Small intestine (tissue), 7 donors: ENCODE results near the gene MICALL2. TPM values are rescaled to one million over a fixed set of nuclear protein-coding genes. Genes with fewer than 3 reads are reported as not detected.

Experiments
- DNase-seq, 2 donors: peaks; one replicate each; pipeline versions ENCODE4 v3.0.0 to v3.0.0-alpha.2; 2013
- FAIRE-seq: peaks from 2 replicates; lab custom pipeline; 2012; peaks lifted over from hg19 to GRCh38; lab: Jason Lieb, UNC
- H3K27ac ChIP-seq, 3 donors: one replicate each; pipeline ENCODE4 v1.5.1; 2013; ENCODE audit warnings: low read length in 2 of 3, mild to moderate bottlenecking in 2 of 3, control low read depth in 1 of 3, inconsistent platforms in 1 of 3, low read depth in 1 of 3, moderate library complexity in 1 of 3
- H3K27me3 ChIP-seq, 3 donors: one replicate each; pipeline ENCODE4 v1.6.1; 2013; ENCODE audit warnings: low read length in 3 of 3, inconsistent platforms in 1 of 3; ENCODE audit not compliant: control insufficient read depth in 3 of 3, insufficient read depth in 3 of 3
- H3K36me3 ChIP-seq, 3 donors: one replicate each; pipeline ENCODE4 v1.6.1; 2013; ENCODE audit warnings: low read length in 3 of 3, inconsistent platforms in 1 of 3, low read depth in 1 of 3, mild to moderate bottlenecking in 1 of 3, moderate library complexity in 1 of 3; ENCODE audit not compliant: control insufficient read depth in 3 of 3, insufficient read depth in 2 of 3
- H3K4me1 ChIP-seq, 3 donors: one replicate each; pipeline ENCODE4 v1.6.1; 2013; ENCODE audit warnings: low read length in 2 of 3, inconsistent platforms in 1 of 3, low read depth in 1 of 3, mild to moderate bottlenecking in 1 of 3, moderate library complexity in 1 of 3; ENCODE audit not compliant: control insufficient read depth in 3 of 3, insufficient read depth in 2 of 3
- H3K4me3 ChIP-seq, 3 donors: one replicate each; pipeline ENCODE4 v1.5.1; 2013; ENCODE audit warnings: low read length in 3 of 3, control low read depth in 1 of 3, inconsistent platforms in 1 of 3, low read depth in 1 of 3, mild to moderate bottlenecking in 1 of 3, moderate library complexity in 1 of 3
- H3K9me3 ChIP-seq, 2 donors: one replicate each; pipeline ENCODE4 v1.6.1; 2013; ENCODE audit warnings: low read depth in 1 of 2, low read length in 1 of 2; ENCODE audit not compliant: control insufficient read depth in 2 of 2, insufficient read depth in 1 of 2
- WGBS, 3 donors: extraction: QIAGEN DNeasy Blood & Tissue Kit; methylation state at CpG; one replicate each; pipeline ENCODE4 v1.1.7; 2013; 5-methylcytosine and 5-hydroxymethylcytosine counted together
- polyA plus RNA-seq, 4 donors: library from polyadenylated mRNA; stranded (reverse) in 3 of 4; unstranded in 1 of 4; fragments of 200-250 nt in 3 of 4; fragments of 120-200 nt in 1 of 4; gene quantifications; one replicate each; pipeline versions ENCODE4 v1.2.1 to v1.2.3, GENCODE V29; 2013
- donor health status: healthy with polysubstance abuse.
- donor health status: control.
- donor health status: control.
- donor health status: Bipolar disorder and iron deficiency.
- donor health status: healthy.

MICALL2 gene
- polyA plus RNA-seq, 4 donors = 67.9 to 533 (median 264) TPM

DNA sequence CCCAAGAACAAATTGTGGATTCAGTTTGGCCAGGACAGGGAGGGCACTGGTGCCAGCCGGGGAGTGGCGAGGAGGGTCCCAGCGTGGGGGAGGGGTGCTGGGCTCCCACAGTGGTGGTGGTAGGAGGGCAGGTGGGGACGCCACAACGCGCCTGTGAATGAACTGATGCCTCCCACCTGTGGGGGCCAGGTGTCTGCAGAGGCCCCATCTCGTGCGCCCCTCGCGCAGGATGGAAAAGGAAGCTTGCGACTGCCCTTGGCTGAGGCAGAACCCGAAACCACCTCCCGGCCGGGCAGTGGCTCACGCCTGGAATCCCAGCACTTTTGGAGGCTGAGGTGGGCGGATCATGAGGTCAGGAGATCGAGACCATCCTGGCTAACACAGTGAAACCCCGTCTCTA is 72.0 kb downstream of the MICALL2 start:
- Histone ChIP-seq H3K27ac (no peak overlapping the region), H3K36me3 (no peaks in the 10 kb centered on the region), H3K4me1 (no peaks in the 10 kb centered on the region), H3K9me3 (peaks cover 0 to 7% of the 10 kb centered on the region in 2 donors), H3K27me3 (peaks cover 6 to 49% (median 14%) of the 10 kb centered on the region in 3 donors), H3K4me3 (no peak overlapping the region)
- WGBS, 3 donors = 78 to 81% (median 81%) methylated on average over 16 to 18 of the region's 18 CpGs
- no peak for FAIRE-seq
- no peak for DNase-seq

DNA sequence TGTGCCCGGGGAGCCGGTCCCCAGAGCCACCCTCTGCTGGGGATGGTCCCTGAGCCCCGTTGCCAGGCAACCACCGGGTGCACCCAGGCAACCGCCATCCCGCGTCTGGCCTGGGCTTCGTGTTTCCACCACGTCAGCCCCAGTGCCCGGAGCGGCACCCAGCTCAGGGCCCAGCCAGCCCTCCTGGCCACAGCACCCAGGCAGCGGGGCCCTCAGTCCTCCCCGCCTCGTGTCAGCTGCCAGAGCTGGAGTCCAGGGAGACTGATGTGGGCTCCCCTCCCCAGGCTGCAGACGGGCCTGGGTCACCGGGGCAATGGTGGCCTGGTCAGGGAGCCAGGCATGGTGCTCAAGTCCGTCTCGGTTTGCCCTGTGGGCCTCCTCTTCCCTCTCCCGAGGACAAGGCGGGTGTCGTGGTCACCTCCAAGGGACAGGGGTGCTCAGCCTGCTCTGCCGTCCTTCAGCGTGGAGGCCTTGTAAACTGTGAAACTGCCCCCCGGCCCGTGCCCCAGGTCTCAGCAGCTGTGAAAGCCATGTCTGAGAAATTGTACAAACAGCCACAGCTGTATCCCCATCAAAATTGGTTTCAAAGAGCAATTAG is 72.5 kb downstream of the MICALL2 start:
- Histone ChIP-seq H3K4me3 (no peak overlapping the region), H3K4me1 (no peaks in the 10 kb centered on the region), H3K9me3 (peaks cover 0 to 4% of the 10 kb centered on the region in 2 donors), H3K36me3 (no peaks in the 10 kb centered on the region), H3K27me3 (peaks cover 6 to 50% (median 11%) of the 10 kb centered on the region in 3 donors), H3K27ac (no peak overlapping the region)
- no peak for FAIRE-seq
- DNase-seq = no peak
- WGBS, 3 donors = 40 to 50% (median 43%) methylated on average over 20 to 25 of the region's 25 CpGs

DNA sequence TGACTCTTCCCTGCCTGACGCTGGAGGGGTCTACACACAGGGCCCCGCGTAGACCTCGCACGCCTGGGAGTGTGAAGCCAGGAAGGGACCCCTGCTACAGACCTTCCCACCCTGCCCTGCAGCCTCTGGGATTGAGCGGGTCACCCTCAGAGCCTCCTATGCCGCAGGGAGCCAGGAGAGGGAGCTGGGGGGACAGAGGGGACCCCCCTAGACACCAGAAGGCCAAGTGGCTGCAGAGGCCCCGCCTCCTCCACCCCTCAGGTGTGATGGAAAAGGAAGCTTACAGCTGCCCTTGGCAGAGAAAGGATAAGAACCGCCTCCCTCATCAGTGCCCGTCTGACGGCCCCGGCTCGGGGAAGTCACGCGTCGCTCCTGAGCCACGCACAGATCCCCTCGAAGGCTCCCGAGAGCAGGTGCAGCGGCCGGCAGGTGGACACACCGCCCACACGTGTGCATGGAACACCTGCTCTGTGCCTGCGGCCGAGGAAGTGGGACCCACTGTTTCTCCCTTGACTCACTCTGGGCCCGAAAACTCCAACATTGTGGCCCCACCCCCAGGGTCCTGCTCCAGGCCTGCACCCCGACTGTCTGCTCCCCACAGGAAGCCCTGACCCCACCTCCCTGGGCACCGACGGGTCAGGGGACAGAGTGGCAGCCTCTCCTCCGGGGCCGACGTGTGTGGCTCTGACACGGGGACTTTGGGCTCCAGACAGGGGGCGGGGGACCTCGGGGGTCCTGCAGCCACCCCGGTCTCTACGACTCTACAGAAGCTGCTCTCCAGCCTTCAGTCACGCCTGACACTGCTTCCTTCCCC is 73.3 kb downstream of the MICALL2 start:
- peaks cover 6 to 54% (median 7%) of the 10 kb centered on the region in 3 donors for H3K27me3 ChIP-seq
- DNase-seq (no peak), FAIRE-seq (no peak)
- H3K36me3 ChIP-seq = no peaks in the 10 kb centered on the region
- H3K4me3 ChIP-seq = no peak overlapping the region
- H3K27ac ChIP-seq = no peak overlapping the region
- WGBS, 3 donors = 33 to 51% (median 47%) methylated on average over 37 to 38 of the region's 38 CpGs
- no peaks in the 10 kb centered on the region for H3K9me3 ChIP-seq
- no peaks in the 10 kb centered on the region for H3K4me1 ChIP-seq

DNA sequence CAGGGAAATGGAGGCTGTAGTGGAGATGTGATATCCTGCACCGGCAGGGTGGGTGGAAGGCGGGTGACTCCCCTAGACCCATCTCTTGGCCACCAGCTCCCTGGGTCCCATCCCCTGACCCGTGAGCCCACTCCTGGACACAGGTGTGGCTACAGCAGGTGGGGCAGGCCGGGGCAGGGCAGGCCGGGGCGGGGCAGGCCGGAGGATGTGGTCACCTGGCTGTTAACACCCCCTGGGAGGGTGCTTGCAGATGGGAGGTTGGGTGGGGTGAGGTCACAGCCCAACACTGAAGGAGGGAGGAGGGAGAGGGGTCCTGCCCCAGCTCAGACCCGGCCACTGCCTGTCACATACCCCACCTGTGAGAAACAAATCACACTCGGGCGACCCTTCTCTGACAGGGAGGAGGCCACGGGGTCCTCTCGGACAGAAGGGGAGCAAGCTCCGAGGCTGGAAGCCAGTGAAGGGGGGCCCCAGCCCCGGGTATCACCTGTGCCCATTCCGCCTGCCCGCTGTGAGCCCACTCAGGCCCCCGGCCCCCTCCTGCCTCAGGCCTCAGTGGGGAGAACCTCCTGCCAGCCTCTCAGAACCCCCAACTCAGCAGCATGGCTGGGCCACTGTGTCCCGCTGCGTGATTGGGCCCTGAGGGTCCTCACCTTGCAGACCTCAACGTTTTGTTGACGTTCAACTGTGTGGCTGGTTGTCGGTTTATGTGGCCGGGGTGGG is 74.0 kb downstream of the MICALL2 start:
- Histone ChIP-seq H3K4me1 (no peaks in the 10 kb centered on the region), H3K27me3 (peaks cover 6 to 55% (median 11%) of the 10 kb centered on the region in 3 donors), H3K9me3 (no peaks in the 10 kb centered on the region), H3K4me3 (no peak overlapping the region), H3K36me3 (no peaks in the 10 kb centered on the region), H3K27ac (no peak overlapping the region)
- WGBS, 3 donors = 47 to 58% (median 56%) methylated on average over 20 to 23 of the region's 23 CpGs
- FAIRE-seq = no peak
- DNase-seq = no peak

Other genes starting within 250 kb of the MICALL2 start
- gene UNCX, start 226.6 kb downstream of the MICALL2 start, polyA plus RNA-seq = not detected
- 10 to 100 TPM; 48.9 to 83.2 (median 68.9) TPM for gene INTS1, start 44.9 kb upstream of the MICALL2 start, polyA plus RNA-seq
- 10 to 100 TPM; 23.9 to 34.2 (median 27.9) TPM for gene MAFK, start 71.2 kb upstream of the MICALL2 start, polyA plus RNA-seq
- gene TMEM184A, start 96.7 kb upstream of the MICALL2 start, polyA plus RNA-seq = 10 to 100 TPM; 30.0 to 55.0 (median 44.3) TPM
- gene PSMG3, start 110.6 kb upstream of the MICALL2 start, polyA plus RNA-seq = 10 to 100 TPM; 28.7 to 73.1 (median 69.8) TPM
- 1 to 10 TPM in 1 of 4 donors, under 1 TPM in 1, not detected in 2; 0.80 to 2.0 TPM for gene ELFN1, start 210.8 kb upstream of the MICALL2 start, polyA plus RNA-seq